Activated CD4-positive, alpha-beta memory T cell treated with anti-CD3 and anti-CD28 coated beads, Interleukin-2, amount 10 ng/mL, durations not matched to agents 7 days and 5 days (primary cell): ENCODE results near the gene YPEL2. TPM values are rescaled to one million over a fixed set of nuclear protein-coding genes. Genes with fewer than 3 reads are reported as not detected.

ENCODE experiments used
- CTCF ChIA-PET: fragments of 350-600 bp; sonication (Branson Sonifier 250); formaldehyde crosslinking; loops from one replicate; lab custom pipeline; 2021; ENCODE audit warnings: antibody characterized with exemption, inconsistent platforms; lab: Charles Lee
- POLR2A ChIA-PET: fragments of 350-600 bp; sonication (Branson Sonifier 250); formaldehyde crosslinking; loops from one replicate; lab custom pipeline; 2021; ENCODE audit warnings: antibody characterized with exemption; lab: Charles Lee
- DNase-seq: peaks from one replicate; pipeline ENCODE4 v3.0.0-alpha.2; 2020
- H3K27ac Mint-ChIP-seq: one replicate; pipeline ENCODE4 v1.8.0; 2021; ENCODE audit warnings: mild to moderate bottlenecking, mixed read lengths
- H3K27me3 Mint-ChIP-seq: one replicate; pipeline ENCODE4 v1.8.0; 2021; ENCODE audit warnings: mixed read lengths
- H3K36me3 Mint-ChIP-seq: one replicate; pipeline ENCODE4 v1.8.0; 2021; ENCODE audit warnings: low read depth, mixed read lengths
- H3K4me1 Mint-ChIP-seq: one replicate; pipeline ENCODE4 v1.8.0; 2021; ENCODE audit warnings: mixed read lengths
- H3K4me3 Mint-ChIP-seq: one replicate; pipeline ENCODE4 v1.8.0; 2021; ENCODE audit warnings: mild to moderate bottlenecking, mixed read lengths
- H3K9me3 Mint-ChIP-seq: one replicate; pipeline ENCODE4 v1.8.0; 2021; ENCODE audit warnings: mixed read lengths
- total RNA-seq, 2 experiments: library from RNA; stranded (reverse); gene quantifications; one replicate each; pipeline ENCODE4 v1.2.3, GENCODE V29; 2021

The YPEL2 gene
- total RNA-seq, 2 experiments from 2014 or later: 17.1 to 18.4 TPM

DNA sequence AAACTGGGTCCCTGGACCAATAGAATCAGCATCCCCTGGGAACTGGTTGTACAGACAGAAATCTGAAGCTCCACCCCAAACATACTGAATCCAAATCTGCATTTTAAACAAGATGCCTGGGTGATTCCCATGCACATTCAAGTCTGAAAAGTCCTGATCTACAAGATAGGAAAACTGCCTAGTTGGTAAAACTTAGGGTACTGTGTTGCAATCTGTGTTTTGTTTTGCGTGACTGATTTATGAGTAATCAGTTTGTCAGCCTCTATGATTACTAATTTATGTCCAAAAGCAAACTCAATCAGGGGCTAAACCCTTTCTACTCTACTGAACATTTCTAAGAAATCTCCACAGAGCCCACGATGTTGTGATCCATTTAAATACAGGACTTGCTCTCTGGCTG lies 103.8 kb downstream of the YPEL2 start:
- ChIA-PET POLR2A (interaction anchor here (0.6 to 2.7 kb wide), 4 partner anchors 8 to 103 kb away, joined by 3 to 10 read pairs (median 5); no protein-coding TSS in a partner anchor), CTCF (interaction anchor here (1.0 to 11.5 kb wide), 3 partner anchors 73 to 121 kb away, joined by 4 to 192 read pairs (median 187); partner anchors contain the start of gene YPEL2)
- peak overlapping the region; percentile 40 for H3K4me3 Mint-ChIP-seq
- no peaks in the 10 kb centered on the region for H3K36me3 Mint-ChIP-seq
- peaks cover 68% of the 10 kb centered on the region for H3K4me1 Mint-ChIP-seq
- DNase-seq: no peak
- peak overlapping the region; percentile 83 for H3K27ac Mint-ChIP-seq
- no peaks in the 10 kb centered on the region for H3K27me3 Mint-ChIP-seq
- peaks cover 6% of the 10 kb centered on the region for H3K9me3 Mint-ChIP-seq

DNA sequence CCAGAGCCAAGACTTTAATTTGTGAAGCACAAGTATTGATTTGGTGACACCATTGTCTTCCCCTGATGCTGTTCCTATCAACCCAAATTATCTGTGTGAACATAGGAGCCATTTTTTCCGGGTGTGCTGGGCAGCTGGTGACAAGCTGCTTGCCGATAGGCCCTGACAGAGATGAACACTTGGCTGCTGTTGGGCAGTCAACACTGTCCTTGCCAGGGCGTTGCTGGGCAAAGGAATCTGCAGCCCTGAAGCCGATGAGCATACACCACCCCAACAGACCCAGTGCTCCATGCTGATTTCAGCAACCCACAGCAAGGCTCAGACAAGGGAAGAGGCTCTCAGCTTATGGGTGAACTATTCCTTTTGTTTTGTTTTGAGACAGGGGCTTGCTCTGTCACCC lies 105.4 kb downstream of the YPEL2 start:
- H3K27me3 Mint-ChIP-seq: no peaks in the 10 kb centered on the region
- H3K27ac Mint-ChIP-seq: peak overlapping the region; percentile 64
- POLR2A ChIA-PET: interaction anchor here (0.9 to 3.5 kb wide), 4 partner anchors 14 to 182 kb away, joined by 4 to 16 read pairs (median 6); partner anchors contain the start of gene CLTC
- CTCF ChIA-PET: interaction anchor here (0.5 to 11.5 kb wide), 6 partner anchors 9 to 123 kb away, joined by 3 to 192 read pairs (median 6); partner anchors contain the start of gene YPEL2
- H3K4me1 Mint-ChIP-seq: peaks cover 77% of the 10 kb centered on the region
- peaks cover 5% of the 10 kb centered on the region for H3K9me3 Mint-ChIP-seq
- no peaks in the 10 kb centered on the region for H3K36me3 Mint-ChIP-seq
- no peak overlapping the region for H3K4me3 Mint-ChIP-seq
- no peak for DNase-seq

DNA sequence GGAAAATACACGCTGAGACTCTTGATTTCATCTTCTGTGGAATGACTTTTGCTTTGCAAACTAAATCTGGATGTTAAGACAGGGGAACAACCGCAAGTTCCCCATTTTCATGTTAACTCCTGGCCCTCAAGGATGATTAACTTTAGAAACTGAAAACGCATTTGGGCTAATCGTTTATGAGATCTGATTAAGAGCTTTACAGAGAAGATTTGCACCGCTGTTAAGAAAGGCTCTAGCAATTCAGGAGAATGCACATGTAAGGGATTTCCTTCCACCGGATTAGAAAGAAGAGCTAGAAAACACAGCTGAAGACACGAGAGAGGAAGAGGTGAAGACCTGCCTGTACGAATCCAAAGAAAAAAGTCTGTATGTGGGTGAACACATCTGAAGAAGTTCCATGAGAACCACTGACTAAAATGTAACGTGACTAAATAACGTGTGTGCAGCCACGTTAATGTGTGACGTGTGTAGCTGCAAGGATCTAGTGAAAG lies 106.4 kb downstream of the YPEL2 start:
- Mint-ChIP-seq H3K36me3 (no peaks in the 10 kb centered on the region), H3K9me3 (peaks cover under 1% of the 10 kb centered on the region), H3K27ac (peak overlapping the region; percentile 12), H3K27me3 (no peaks in the 10 kb centered on the region), H3K4me3 (no peak overlapping the region), H3K4me1 (peaks cover 72% of the 10 kb centered on the region)
- ChIA-PET POLR2A (interaction anchor here (1.2 to 3.5 kb wide), 5 partner anchors 22 to 108 kb away, joined by 3 to 16 read pairs (median 8); no protein-coding TSS in a partner anchor), CTCF (interaction anchor here (1.5 to 11.5 kb wide), 5 partner anchors 10 to 124 kb away, joined by 3 to 192 read pairs (median 8); partner anchors contain the start of gene YPEL2)
- DNase-seq: no peak

DNA sequence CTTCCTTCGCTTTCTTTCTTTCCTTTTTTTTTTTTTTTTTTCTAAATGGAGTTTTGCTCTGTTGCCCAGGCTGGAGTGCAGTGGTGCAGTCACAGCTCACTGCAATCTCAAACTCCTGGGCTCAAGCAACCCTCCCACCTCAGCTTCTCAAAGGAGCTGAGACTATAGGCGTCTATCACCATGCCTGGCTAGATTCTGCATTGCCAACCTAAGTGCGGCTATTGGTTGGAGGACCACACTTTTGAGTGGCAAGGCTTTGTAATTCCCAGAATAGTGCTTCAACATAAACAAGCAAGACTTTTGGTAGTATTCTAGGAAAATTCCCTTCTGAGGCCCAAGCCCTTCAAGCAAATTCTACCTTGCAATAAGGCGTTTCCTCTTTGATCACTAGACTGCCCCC lies 107.8 kb downstream of the YPEL2 start:
- CTCF ChIA-PET: interaction anchor here (0.6 to 11.5 kb wide), 15 partner anchors 8 to 1793 kb away, joined by 3 to 192 read pairs (median 4); partner anchors contain the start of genes GDPD1 and YPEL2
- H3K27me3 Mint-ChIP-seq: no peaks in the 10 kb centered on the region
- peaks cover 70% of the 10 kb centered on the region for H3K4me1 Mint-ChIP-seq
- H3K27ac Mint-ChIP-seq: peak overlapping the region; percentile 77
- no peaks in the 10 kb centered on the region for H3K36me3 Mint-ChIP-seq
- DNase-seq: peak; percentile 24
- no peak overlapping the region for H3K4me3 Mint-ChIP-seq
- POLR2A ChIA-PET: interaction anchor here (1.1 to 3.5 kb wide), 7 partner anchors 11 to 128 kb away, joined by 4 to 26 read pairs (median 6); no protein-coding TSS in a partner anchor
- no peaks in the 10 kb centered on the region for H3K9me3 Mint-ChIP-seq

DNA sequence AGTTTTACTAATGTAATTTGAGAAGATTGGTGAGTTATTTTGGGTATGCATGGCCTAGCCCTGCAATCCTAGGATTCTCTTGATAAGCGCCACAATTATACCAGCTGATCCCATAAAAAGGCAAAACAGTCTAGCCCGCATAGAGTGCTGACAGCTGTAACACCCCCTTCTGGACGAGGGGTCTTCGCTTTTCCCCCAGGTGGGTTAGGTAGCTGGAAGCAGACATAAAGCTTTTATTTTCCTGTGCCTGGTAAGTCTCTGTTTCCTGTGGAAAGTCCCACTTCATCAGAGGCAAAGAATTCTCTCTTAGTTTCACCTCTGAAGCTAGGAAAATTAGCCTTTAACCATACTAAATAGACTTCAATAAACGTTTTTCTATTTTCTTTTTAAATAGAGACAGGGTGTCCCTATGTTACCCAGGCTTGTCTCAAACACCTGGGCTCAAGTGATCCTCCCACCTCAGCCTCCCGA lies 108.3 kb downstream of the YPEL2 start:
- DNase-seq: no peak
- H3K4me3 Mint-ChIP-seq: peak overlapping the region; percentile 60
- no peaks in the 10 kb centered on the region for H3K36me3 Mint-ChIP-seq
- peaks cover 67% of the 10 kb centered on the region for H3K4me1 Mint-ChIP-seq
- H3K27ac Mint-ChIP-seq: peak overlapping the region; percentile 77
- no peaks in the 10 kb centered on the region for H3K9me3 Mint-ChIP-seq
- ChIA-PET CTCF (interaction anchor here (0.8 to 11.5 kb wide), 15 partner anchors 9 to 220 kb away, joined by 3 to 192 read pairs (median 4); partner anchors contain the start of genes GDPD1 and YPEL2), POLR2A (interaction anchor here (0.9 to 3.5 kb wide), 8 partner anchors 12 to 284 kb away, joined by 3 to 26 read pairs (median 5); partner anchors contain the start of genes PRR11 and SKA2)
- no peaks in the 10 kb centered on the region for H3K27me3 Mint-ChIP-seq

DNA sequence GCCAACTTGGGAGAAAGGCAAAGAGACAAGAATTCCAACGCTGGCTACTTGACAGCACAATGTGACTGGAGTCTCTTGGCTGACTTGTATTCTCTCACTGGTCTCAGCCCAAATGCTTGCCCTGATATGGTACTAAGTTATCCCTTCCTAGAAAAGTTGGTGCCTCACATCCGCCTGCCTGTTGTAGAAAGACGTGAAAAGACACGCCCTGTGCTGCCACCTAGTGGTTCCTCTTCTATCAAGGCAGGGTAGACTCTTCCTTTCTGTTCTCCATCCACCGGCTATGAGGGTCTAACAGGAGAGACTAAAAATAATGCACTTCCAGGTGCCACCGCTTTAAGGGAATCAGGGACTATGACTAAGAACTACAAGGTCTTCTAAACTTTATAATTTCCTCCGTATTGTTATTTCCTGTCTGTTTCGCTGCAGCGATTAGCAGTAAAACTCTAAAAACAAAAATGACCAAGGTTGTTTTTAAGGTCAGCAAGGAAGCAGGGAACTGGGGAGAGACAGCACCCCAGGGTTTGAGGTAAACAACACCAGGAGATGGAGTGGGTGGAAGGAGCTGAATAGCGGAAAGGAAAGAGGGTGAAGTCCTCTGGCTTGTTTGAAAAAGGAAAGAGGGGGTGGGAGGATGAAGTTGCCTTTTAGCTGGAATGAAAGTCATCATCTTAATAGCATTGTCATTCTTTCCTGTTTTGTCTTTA lies 109.5 kb downstream of the YPEL2 start:
- no peaks in the 10 kb centered on the region for H3K27me3 Mint-ChIP-seq
- H3K4me1 Mint-ChIP-seq: peaks cover 55% of the 10 kb centered on the region
- H3K27ac Mint-ChIP-seq: peak overlapping the region; percentile 77
- H3K4me3 Mint-ChIP-seq: peak overlapping the region; percentile 60
- DNase-seq: peak; percentile 92
- no peaks in the 10 kb centered on the region for H3K9me3 Mint-ChIP-seq
- CTCF ChIA-PET: interaction anchor here (0.6 to 11.5 kb wide), 28 partner anchors 10 to 434 kb away, joined by 3 to 192 read pairs (median 5); partner anchors contain the start of genes GDPD1 and YPEL2
- no peaks in the 10 kb centered on the region for H3K36me3 Mint-ChIP-seq
- POLR2A ChIA-PET: interaction anchor here (0.7 to 3.1 kb wide), 18 partner anchors 10 to 524 kb away, joined by 3 to 26 read pairs (median 4); partner anchors contain the start of genes PRR11, RNFT1, SKA2 and YPEL2

DNA sequence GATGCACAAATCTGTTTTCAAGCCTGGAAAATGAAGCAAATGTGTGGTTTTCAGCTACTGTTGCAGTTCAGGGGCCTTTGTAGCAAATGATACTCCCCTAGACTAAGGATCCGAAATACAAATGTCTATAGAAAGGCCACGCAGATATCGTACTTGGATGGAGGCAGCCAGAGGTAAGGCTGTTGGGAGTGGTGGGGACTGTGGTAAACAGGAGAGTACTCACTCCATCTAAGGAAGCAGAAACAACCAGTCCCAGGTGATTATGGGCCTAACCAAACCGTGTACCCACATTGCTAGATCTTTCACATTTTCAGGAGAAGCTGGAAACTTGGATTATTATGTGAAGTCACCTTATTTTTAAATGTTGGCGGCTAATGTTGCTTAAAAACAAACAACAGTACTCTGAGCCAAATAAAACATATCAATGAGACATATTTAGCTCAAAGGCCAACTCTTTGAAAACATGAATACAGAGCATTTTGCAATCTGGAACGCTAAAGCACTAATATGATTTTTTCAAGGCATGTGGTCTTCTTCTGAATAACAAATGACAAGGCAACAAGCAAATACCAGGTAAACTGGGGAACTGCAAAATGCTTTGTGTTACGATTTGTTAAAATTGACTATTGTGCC lies 110.1 kb downstream of the YPEL2 start:
- Mint-ChIP-seq H3K27ac (peak overlapping the region; percentile 77), H3K4me1 (peaks cover 50% of the 10 kb centered on the region), H3K4me3 (no peak overlapping the region), H3K36me3 (no peaks in the 10 kb centered on the region), H3K9me3 (no peaks in the 10 kb centered on the region), H3K27me3 (no peaks in the 10 kb centered on the region)
- no peak for DNase-seq
- CTCF ChIA-PET: interaction anchor here (0.6 to 11.5 kb wide), 25 partner anchors 10 to 434 kb away, joined by 3 to 192 read pairs (median 5); partner anchors contain the start of genes GDPD1 and YPEL2
- POLR2A ChIA-PET: interaction anchor here (0.7 to 3.1 kb wide), 17 partner anchors 11 to 523 kb away, joined by 3 to 26 read pairs (median 3); partner anchors contain the start of genes RNFT1 and YPEL2

DNA sequence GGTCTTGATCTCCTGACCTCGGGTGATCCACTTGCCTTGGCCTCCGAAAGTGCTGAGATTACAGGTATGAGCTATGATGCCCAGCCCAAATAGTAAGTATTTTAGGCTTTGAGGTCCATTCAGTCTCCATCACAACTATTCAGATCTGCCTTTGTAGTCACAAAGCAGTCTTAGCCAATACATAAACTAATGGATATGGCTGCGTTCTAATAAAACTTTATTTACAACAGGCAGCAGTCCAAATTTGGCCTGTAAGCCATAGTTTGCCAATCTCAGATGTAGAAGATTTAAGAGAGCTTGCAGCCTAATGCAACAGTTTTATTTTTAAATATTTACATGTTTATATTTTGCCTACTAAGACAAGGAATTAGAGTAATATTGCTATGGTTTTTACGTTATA lies 111.7 kb downstream of the YPEL2 start:
- ChIA-PET POLR2A (interaction anchor here (0.6 kb wide), 1 partner anchor 8 kb away, joined by 5 read pairs; no protein-coding TSS in a partner anchor), CTCF (interaction anchor here (1.1 to 11.5 kb wide), 3 partner anchors 112 to 129 kb away, joined by 3 to 192 read pairs (median 187); partner anchors contain the start of gene YPEL2)
- Mint-ChIP-seq H3K27me3 (no peaks in the 10 kb centered on the region), H3K27ac (no peak overlapping the region), H3K36me3 (no peaks in the 10 kb centered on the region), H3K4me1 (peaks cover 35% of the 10 kb centered on the region), H3K9me3 (no peaks in the 10 kb centered on the region), H3K4me3 (no peak overlapping the region)
- DNase-seq: no peak

Other genes with a start within 250 kb of the YPEL2 start
- gene TRIM37, start 224.8 kb upstream of the YPEL2 start, total RNA-seq: 10 to 100 TPM; 23.7 to 24.5 TPM
- gene SKA2, start 176.5 kb upstream of the YPEL2 start, total RNA-seq: 100 to 1,000 TPM in 1 of 2 experiments, 10 to 100 TPM in 1; 88.1 to 101 TPM
- 10 to 100 TPM; 68.2 to 70.6 TPM for gene PRR11, start 175.9 kb upstream of the YPEL2 start, total RNA-seq
- 10 to 100 TPM; 15.3 to 16.2 TPM for gene SMG8, start 121.6 kb upstream of the YPEL2 start, total RNA-seq
- gene GDPD1, start 111.1 kb upstream of the YPEL2 start, total RNA-seq: 1 to 10 TPM; 4.7 to 4.8 TPM
- gene DHX40, start 234.0 kb downstream of the YPEL2 start, total RNA-seq: 10 to 100 TPM; 20.0 to 24.4 TPM